ENCODE results near the gene PLEKHS1. TPM values are rescaled to one million over a fixed set of nuclear protein-coding genes. Genes with fewer than 3 reads are reported as not detected.
"Not testable (repeated sequence)": the region's sequence is repeated elsewhere in the genome, so short reads cannot be mapped to it uniquely, and the experiment has no call there.

Gene PLEKHS1
- total RNA-seq, 2 experiments from 2014 or later = 0.10 to 0.15 TPM

- no peak for DNase-seq
- POLR2A ChIA-PET = no interaction called here
- CTCF ChIA-PET = no interaction called here
Observed at GRCh38 chr10:113780681-113781250, 29.3 kb downstream of the PLEKHS1 start.

GRCh38 chr10:113782367-113782766 lies 30.9 kb downstream of the PLEKHS1 start:
- Mint-ChIP-seq H3K27me3 (peaks cover 2% of the 10 kb centered on the region), H3K4me3 (no peak overlapping the region), H3K36me3 (ENCODE audit: low read depth) (no peaks in the 10 kb centered on the region), H3K4me1 (no peaks in the 10 kb centered on the region), H3K27ac (no peak overlapping the region), H3K9me3 (no peaks in the 10 kb centered on the region)
- DNase-seq = no peak
- POLR2A ChIA-PET = no interaction called here
- CTCF ChIA-PET = no interaction called here

More at GRCh38 chr10:113780681-113781250, 29.3 kb downstream of the PLEKHS1 start:
- no peaks in the 10 kb centered on the region for H3K9me3 Mint-ChIP-seq
- H3K27ac Mint-ChIP-seq = no peak overlapping the region
- no peaks in the 10 kb centered on the region for H3K4me1 Mint-ChIP-seq
- H3K4me3 Mint-ChIP-seq = no peak overlapping the region
- no peaks in the 10 kb centered on the region for H3K36me3 Mint-ChIP-seq (ENCODE audit: low read depth)
- H3K27me3 Mint-ChIP-seq = peaks cover 3% of the 10 kb centered on the region

GRCh38 chr10:113782986-113783704 lies 31.7 kb downstream of the PLEKHS1 start:
- H3K4me1 Mint-ChIP-seq = no peaks in the 10 kb centered on the region
- H3K36me3 Mint-ChIP-seq (ENCODE audit: low read depth) = no peaks in the 10 kb centered on the region
- peaks cover 2% of the 10 kb centered on the region for H3K27me3 Mint-ChIP-seq
- CTCF ChIA-PET = no interaction called here
- POLR2A ChIA-PET = no interaction called here
- H3K27ac Mint-ChIP-seq = no peak overlapping the region
- DNase-seq = no peak
- no peak overlapping the region for H3K4me3 Mint-ChIP-seq
- no peaks in the 10 kb centered on the region for H3K9me3 Mint-ChIP-seq

- Mint-ChIP-seq H3K36me3 (ENCODE audit: low read depth) (no peaks in the 10 kb centered on the region), H3K4me1 (no peaks in the 10 kb centered on the region), H3K9me3 (no peaks in the 10 kb centered on the region), H3K27ac (no peak overlapping the region), H3K27me3 (peaks cover 9% of the 10 kb centered on the region), H3K4me3 (no peak overlapping the region)
- ChIA-PET CTCF (interaction anchor here (1.1 kb wide), 1 partner anchor 61 kb away, joined by 3 read pairs; no protein-coding TSS in a partner anchor), POLR2A (no interaction called here)
- no peak for DNase-seq
Observed at GRCh38 chr10:113788604-113789083, 37.2 kb downstream of the PLEKHS1 start.

- no peaks in the 10 kb centered on the region for H3K4me1 Mint-ChIP-seq
- H3K27me3 Mint-ChIP-seq = peaks cover 24% of the 10 kb centered on the region
- no peaks in the 10 kb centered on the region for H3K36me3 Mint-ChIP-seq (ENCODE audit: low read depth)
- no peak overlapping the region for H3K4me3 Mint-ChIP-seq
- H3K27ac Mint-ChIP-seq = no peak overlapping the region
- ChIA-PET CTCF (interaction anchor here (0.5 to 1.1 kb wide), 2 partner anchors 88 to 334 kb away, joined by 3 to 5 read pairs; no protein-coding TSS in a partner anchor), POLR2A (no interaction called here)
- DNase-seq = no peak
- no peaks in the 10 kb centered on the region for H3K9me3 Mint-ChIP-seq
Observed at GRCh38 chr10:113791691-113792090, 40.2 kb downstream of the PLEKHS1 start.

- no peak for DNase-seq
- Mint-ChIP-seq H3K4me1 (no peaks in the 10 kb centered on the region), H3K27me3 (peaks cover 31% of the 10 kb centered on the region), H3K27ac (no peak overlapping the region), H3K36me3 (ENCODE audit: low read depth) (no peaks in the 10 kb centered on the region), H3K9me3 (no peaks in the 10 kb centered on the region), H3K4me3 (no peak overlapping the region)
- CTCF ChIA-PET = interaction anchor here (1.0 to 1.3 kb wide), 3 partner anchors 49 to 300 kb away, joined by 3 to 4 read pairs (median 3); no protein-coding TSS in a partner anchor
- POLR2A ChIA-PET = no interaction called here
Observed at GRCh38 chr10:113801569-113801968, 50.1 kb downstream of the PLEKHS1 start.

GRCh38 chr10:113802997-113803396 lies 51.5 kb downstream of the PLEKHS1 start:
- H3K4me1 Mint-ChIP-seq = no peaks in the 10 kb centered on the region
- H3K4me3 Mint-ChIP-seq = no peak overlapping the region
- peaks cover 29% of the 10 kb centered on the region for H3K27me3 Mint-ChIP-seq
- H3K36me3 Mint-ChIP-seq (ENCODE audit: low read depth) = no peaks in the 10 kb centered on the region
- no peaks in the 10 kb centered on the region for H3K9me3 Mint-ChIP-seq
- CTCF ChIA-PET = interaction anchor here (0.6 kb wide), 1 partner anchor 1909 kb away, joined by 3 read pairs; no protein-coding TSS in a partner anchor
- DNase-seq = no peak
- POLR2A ChIA-PET = no interaction called here
- no peak overlapping the region for H3K27ac Mint-ChIP-seq

GRCh38 chr10:113806503-113806902 lies 55.0 kb downstream of the PLEKHS1 start:
- ChIA-PET CTCF (interaction anchor here (1.8 kb wide), 1 partner anchor 240 kb away, joined by 4 read pairs; no protein-coding TSS in a partner anchor), POLR2A (no interaction called here)
- H3K27ac Mint-ChIP-seq = no peak overlapping the region
- no peaks in the 10 kb centered on the region for H3K9me3 Mint-ChIP-seq
- H3K4me3 Mint-ChIP-seq = no peak overlapping the region
- H3K36me3 Mint-ChIP-seq (ENCODE audit: low read depth) = no peaks in the 10 kb centered on the region
- H3K4me1 Mint-ChIP-seq = no peaks in the 10 kb centered on the region
- DNase-seq = no peak
- peaks cover 26% of the 10 kb centered on the region for H3K27me3 Mint-ChIP-seq

- Mint-ChIP-seq H3K4me1 (no peaks in the 10 kb centered on the region), H3K27me3 (peaks cover 39% of the 10 kb centered on the region), H3K9me3 (no peaks in the 10 kb centered on the region), H3K4me3 (no peak overlapping the region), H3K27ac (no peak overlapping the region), H3K36me3 (ENCODE audit: low read depth) (no peaks in the 10 kb centered on the region)
- no peak for DNase-seq
- POLR2A ChIA-PET = no interaction called here
- CTCF ChIA-PET = interaction anchor here (1.9 kb wide), 1 partner anchor 9 kb away, joined by 5 read pairs; no protein-coding TSS in a partner anchor
Observed at GRCh38 chr10:113808168-113808567, 56.7 kb downstream of the PLEKHS1 start.

- peaks cover 34% of the 10 kb centered on the region for H3K27me3 Mint-ChIP-seq
- H3K9me3 Mint-ChIP-seq; H3K27ac Mint-ChIP-seq; H3K4me1 Mint-ChIP-seq; H3K36me3 Mint-ChIP-seq (ENCODE audit: low read depth); H3K4me3 Mint-ChIP-seq; DNase-seq; CTCF ChIA-PET; POLR2A ChIA-PET: not testable (repeated sequence)
Observed at GRCh38 chr10:113814700-113815099, 63.2 kb downstream of the PLEKHS1 start.

GRCh38 chr10:113819989-113820388 lies 68.5 kb downstream of the PLEKHS1 start:
- H3K27me3 Mint-ChIP-seq = peaks cover 4% of the 10 kb centered on the region
- H3K4me3 Mint-ChIP-seq = no peak overlapping the region
- no peaks in the 10 kb centered on the region for H3K9me3 Mint-ChIP-seq
- DNase-seq = no peak
- POLR2A ChIA-PET = no interaction called here
- H3K4me1 Mint-ChIP-seq = no peaks in the 10 kb centered on the region
- H3K27ac Mint-ChIP-seq = no peak overlapping the region
- H3K36me3 Mint-ChIP-seq (ENCODE audit: low read depth) = no peaks in the 10 kb centered on the region
- CTCF ChIA-PET = interaction anchor here (0.7 to 1.1 kb wide), 2 partner anchors 10 to 124 kb away, joined by 3 to 6 read pairs; no protein-coding TSS in a partner anchor

GRCh38 chr10:113820507-113820906 lies 69.0 kb downstream of the PLEKHS1 start:
- Mint-ChIP-seq H3K27ac (no peak overlapping the region), H3K36me3 (ENCODE audit: low read depth) (no peaks in the 10 kb centered on the region), H3K4me3 (no peak overlapping the region), H3K9me3 (no peaks in the 10 kb centered on the region), H3K27me3 (peaks cover 4% of the 10 kb centered on the region), H3K4me1 (no peaks in the 10 kb centered on the region)
- CTCF ChIA-PET = no interaction called here
- POLR2A ChIA-PET = no interaction called here
- no peak for DNase-seq

GRCh38 chr10:113821306-113821705 lies 69.8 kb downstream of the PLEKHS1 start:
- H3K36me3 Mint-ChIP-seq (ENCODE audit: low read depth); H3K27ac Mint-ChIP-seq; H3K27me3 Mint-ChIP-seq; H3K4me3 Mint-ChIP-seq; POLR2A ChIA-PET; DNase-seq; H3K9me3 Mint-ChIP-seq; H3K4me1 Mint-ChIP-seq: not testable (repeated sequence)
- CTCF ChIA-PET = interaction anchor here (0.7 kb wide), 1 partner anchor 16 kb away, joined by 3 read pairs; no protein-coding TSS in a partner anchor

Measured in activated CD4-positive, alpha-beta T cell treated with anti-CD3 and anti-CD28 coated beads, Interleukin-2, amount 10 ng/mL, durations not matched to agents 7 days and 5 days (primary cell).